Nephron (organoid): ENCODE data around the gene RELN.

Experiments
- H3K27ac Mint-ChIP-seq, 3 experiments: 2 replicates each; pipeline ENCODE4 v1.8.0; 2020; ENCODE audit warnings: mixed read lengths in 3 of 3, mild to moderate bottlenecking in 2 of 3, moderate library complexity in 1 of 3
- H3K27me3 Mint-ChIP-seq: 2 replicates; pipeline ENCODE4 v1.8.0; 2021; ENCODE audit warnings: low read depth, mild to moderate bottlenecking, moderate library complexity, mixed read lengths
- H3K36me3 Mint-ChIP-seq: 2 replicates; pipeline ENCODE4 v1.8.0; 2020; ENCODE audit warnings: low read depth, mixed read lengths
- H3K4me1 Mint-ChIP-seq: 2 replicates; pipeline ENCODE4 v1.8.0; 2020; ENCODE audit warnings: mixed read lengths
- H3K4me3 Mint-ChIP-seq, 3 experiments: 2 replicates each; pipeline ENCODE4 v1.8.0; 2020; ENCODE audit warnings: mild to moderate bottlenecking in 3 of 3, mixed read lengths in 3 of 3, moderate library complexity in 2 of 3
- H3K9me3 Mint-ChIP-seq: 2 replicates; pipeline ENCODE4 v1.8.0; 2020; ENCODE audit warnings: mixed read lengths
- TF ChIP-seq, protein P1 (sequence below), 3 experiments: fragments of 200-600 bp; sonication (generic); IDR thresholded peaks; one replicate each; pipeline ENCODE4 v1.5.0; 2021; ENCODE audit warnings: antibody characterized with exemption in 3 of 3; ENCODE audit not compliant: unreplicated experiment in 3 of 3

Gene RELN

DNA sequence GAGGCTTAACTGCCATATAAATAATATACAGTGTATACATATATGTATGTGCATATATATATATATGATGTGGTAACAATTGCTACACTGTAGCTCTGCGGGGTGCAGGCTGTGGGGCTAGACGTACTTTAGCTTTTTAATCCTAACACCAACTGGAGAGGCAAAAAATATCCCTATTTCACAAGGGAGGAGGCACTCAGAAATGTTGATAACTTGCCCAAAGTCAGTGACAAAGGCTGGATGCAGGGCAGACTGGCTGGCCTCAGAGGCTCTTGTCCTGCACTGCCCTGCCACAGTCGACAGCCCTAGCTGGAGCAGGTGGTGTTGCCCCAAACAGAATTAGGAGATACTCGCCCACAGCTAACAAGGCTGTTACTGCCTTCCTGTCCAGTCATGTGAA lies 1.5 kb upstream of the RELN start:
- no peak overlapping the region for H3K27ac Mint-ChIP-seq
- H3K27me3 Mint-ChIP-seq, result peaks cover 63% of the 10 kb centered on the region
- peaks cover 6% of the 10 kb centered on the region for H3K4me1 Mint-ChIP-seq
- peak overlapping the region in 2 of 3 experiments; percentile 24 to 86 for H3K4me3 Mint-ChIP-seq
- TF ChIP-seq, protein P1, sequence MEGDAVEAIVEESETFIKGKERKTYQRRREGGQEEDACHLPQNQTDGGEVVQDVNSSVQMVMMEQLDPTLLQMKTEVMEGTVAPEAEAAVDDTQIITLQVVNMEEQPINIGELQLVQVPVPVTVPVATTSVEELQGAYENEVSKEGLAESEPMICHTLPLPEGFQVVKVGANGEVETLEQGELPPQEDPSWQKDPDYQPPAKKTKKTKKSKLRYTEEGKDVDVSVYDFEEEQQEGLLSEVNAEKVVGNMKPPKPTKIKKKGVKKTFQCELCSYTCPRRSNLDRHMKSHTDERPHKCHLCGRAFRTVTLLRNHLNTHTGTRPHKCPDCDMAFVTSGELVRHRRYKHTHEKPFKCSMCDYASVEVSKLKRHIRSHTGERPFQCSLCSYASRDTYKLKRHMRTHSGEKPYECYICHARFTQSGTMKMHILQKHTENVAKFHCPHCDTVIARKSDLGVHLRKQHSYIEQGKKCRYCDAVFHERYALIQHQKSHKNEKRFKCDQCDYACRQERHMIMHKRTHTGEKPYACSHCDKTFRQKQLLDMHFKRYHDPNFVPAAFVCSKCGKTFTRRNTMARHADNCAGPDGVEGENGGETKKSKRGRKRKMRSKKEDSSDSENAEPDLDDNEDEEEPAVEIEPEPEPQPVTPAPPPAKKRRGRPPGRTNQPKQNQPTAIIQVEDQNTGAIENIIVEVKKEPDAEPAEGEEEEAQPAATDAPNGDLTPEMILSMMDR (IDR thresholded peaks at IDR 0.05; ENCODE audit: unreplicated experiment in 3 of 3), result no peak
- no peaks in the 10 kb centered on the region for H3K9me3 Mint-ChIP-seq
- no peaks in the 10 kb centered on the region for H3K36me3 Mint-ChIP-seq

DNA sequence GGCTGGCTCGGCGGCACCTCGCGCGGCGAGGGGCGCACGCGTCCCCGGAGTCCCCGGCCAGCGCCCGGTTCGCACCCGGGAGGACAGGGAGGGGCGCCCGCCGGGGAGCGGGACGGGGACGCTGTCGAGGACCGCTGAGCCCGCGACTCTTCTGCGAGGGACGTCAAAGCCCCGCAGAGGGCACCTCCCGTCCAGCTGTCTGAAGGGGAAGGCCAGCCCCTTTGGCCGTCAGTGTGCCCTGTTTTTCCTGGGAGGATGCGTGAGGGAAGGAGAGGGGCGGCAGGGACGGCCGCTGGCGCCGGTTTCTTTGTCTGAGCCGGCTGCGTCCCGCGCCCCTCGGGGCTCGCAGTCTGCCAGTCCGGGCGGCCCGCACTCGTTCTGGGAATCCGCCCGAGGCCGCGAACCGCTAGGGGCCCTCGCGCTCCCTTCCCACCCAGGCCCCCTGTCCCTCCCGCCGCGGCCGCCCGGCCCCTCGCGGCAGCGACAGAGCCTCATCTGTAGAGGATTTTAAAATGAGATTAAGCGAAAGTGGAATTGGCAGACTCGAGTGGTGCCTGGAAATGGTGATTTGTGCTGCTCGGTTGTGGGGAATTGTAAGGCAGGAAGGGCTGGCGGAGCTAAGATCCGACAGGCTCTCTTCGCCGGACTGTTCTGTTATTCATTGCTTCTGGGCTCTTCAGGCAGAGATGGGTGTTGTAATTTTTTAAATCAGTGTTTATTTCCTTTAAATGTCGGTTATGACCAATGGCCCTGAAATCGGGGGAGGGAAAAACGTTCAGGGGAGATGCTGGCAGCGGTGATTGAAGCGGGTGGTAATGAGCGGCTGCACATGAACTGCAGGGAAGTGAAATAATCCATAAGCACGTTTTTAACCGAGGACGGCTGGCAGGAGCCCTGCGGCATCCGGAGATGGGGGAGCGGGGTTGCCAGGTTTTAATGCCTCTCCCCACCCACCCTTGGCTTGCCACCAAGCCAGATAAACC lies 618 bp upstream of the RELN start:
- Mint-ChIP-seq H3K4me1 (peaks cover 6% of the 10 kb centered on the region), H3K27ac (peak overlapping the region in 2 of 3 experiments; percentile 5 to 6), H3K9me3 (no peaks in the 10 kb centered on the region), H3K36me3 (no peaks in the 10 kb centered on the region), H3K4me3 (peak overlapping the region; percentile 74 to 86 (median 82)), H3K27me3 (peaks cover 72% of the 10 kb centered on the region)
- TF ChIP-seq, protein P1 (IDR thresholded peaks at IDR 0.05; ENCODE audit: unreplicated experiment in 3 of 3), result peak; percentile 11 to 22 (median 21)

DNA sequence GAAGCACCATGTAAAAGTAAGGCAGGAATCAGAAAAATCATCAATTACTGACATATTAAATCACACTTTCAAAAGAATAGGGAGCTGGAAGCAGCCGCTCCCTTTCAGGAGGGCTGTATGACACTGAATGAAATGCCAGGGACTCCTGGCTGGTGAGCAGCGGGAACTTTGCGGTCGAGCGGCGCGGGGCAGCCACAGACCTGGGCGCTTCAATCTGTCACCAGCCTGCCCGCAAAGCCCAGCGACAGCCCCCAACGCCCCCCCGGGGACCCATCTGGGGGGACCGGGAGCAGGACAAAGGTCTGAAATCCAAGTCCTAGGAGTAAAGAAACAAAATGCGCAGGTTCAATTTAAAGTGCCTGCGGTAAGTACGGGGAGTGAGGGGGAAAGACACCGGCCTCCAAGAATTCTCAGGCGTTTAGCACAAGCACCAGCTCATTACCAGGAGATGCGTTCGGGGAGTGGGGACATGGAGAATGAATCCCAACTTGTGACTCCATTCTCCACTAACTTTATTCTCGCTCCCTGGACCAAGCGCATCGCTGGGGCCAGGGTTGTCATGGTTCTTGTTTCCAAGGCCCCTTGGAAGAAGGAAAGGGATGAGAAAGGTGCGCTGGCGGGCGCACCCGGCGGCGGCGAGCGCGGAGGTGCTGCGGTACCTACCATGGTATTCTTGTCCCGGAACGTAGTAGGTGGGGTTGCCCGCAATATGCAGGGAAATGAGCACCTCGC lies 824 bp downstream of the RELN start:
- TF ChIP-seq, protein P1 (IDR thresholded peaks at IDR 0.05; ENCODE audit: unreplicated experiment in 3 of 3), result no peak
- peak overlapping the region; percentile 80 to 84 (median 82) for H3K4me3 Mint-ChIP-seq
- no peaks in the 10 kb centered on the region for H3K9me3 Mint-ChIP-seq
- no peak overlapping the region for H3K27ac Mint-ChIP-seq
- H3K4me1 Mint-ChIP-seq, result peaks cover 6% of the 10 kb centered on the region
- no peaks in the 10 kb centered on the region for H3K36me3 Mint-ChIP-seq
- peaks cover 77% of the 10 kb centered on the region for H3K27me3 Mint-ChIP-seq

DNA sequence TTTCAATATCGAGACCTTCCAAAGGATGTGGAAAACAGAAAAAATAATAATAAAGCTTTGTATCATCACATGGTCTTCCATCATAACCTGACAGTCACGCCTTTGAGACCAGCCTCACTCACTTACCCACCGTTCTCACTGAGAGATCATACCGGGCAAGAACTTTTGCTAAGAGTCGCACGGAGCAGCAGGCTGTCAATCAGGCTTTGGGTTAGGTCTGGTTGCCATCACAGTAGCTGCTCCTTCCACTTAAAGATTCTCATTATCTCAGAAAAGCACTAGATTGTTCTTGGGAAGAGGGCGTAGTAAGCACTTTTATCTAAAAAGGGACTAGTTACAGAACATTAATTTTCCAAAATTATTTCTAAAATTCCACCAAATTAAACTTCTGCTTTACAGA lies 2.0 kb downstream of the RELN start:
- TF ChIP-seq, protein P1 (IDR thresholded peaks at IDR 0.05; ENCODE audit: unreplicated experiment in 3 of 3), result no peak
- no peaks in the 10 kb centered on the region for H3K9me3 Mint-ChIP-seq
- no peaks in the 10 kb centered on the region for H3K36me3 Mint-ChIP-seq
- no peak overlapping the region for H3K27ac Mint-ChIP-seq
- H3K27me3 Mint-ChIP-seq, result peaks cover 82% of the 10 kb centered on the region
- H3K4me3 Mint-ChIP-seq, result peak overlapping the region in 2 of 3 experiments; percentile 49 to 58
- H3K4me1 Mint-ChIP-seq, result peaks cover 6% of the 10 kb centered on the region

DNA sequence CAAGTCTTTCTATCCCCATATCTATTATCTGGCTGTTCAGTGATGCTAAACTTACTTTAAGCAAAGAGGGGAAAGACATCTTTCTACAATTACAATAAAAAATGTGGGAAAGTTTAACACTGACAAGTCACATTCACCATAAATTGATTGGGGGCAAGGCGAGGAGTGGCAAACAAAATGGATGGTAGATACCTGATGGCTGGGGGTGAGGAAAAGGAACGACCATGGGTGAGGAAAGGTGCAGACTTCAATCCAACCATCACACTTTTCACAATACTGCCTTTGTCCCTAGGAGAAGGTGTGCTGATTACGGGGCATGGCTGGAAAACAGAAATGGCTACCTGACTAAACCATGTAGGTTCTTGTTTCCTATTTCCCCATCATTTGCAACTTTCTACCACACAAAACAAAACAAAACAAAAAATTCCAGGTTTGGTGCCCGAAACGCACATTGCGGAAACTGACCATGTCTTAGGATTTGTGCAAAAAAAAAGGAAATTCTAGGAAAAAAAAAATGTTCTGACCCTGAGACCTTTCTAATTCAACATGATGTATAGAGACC lies 3.8 kb downstream of the RELN start:
- Mint-ChIP-seq H3K36me3 (no peaks in the 10 kb centered on the region), H3K27ac (no peak overlapping the region), H3K9me3 (no peaks in the 10 kb centered on the region), H3K4me1 (peaks cover 6% of the 10 kb centered on the region), H3K4me3 (no peak overlapping the region), H3K27me3 (peaks cover 80% of the 10 kb centered on the region)
- TF ChIP-seq, protein P1 (IDR thresholded peaks at IDR 0.05; ENCODE audit: unreplicated experiment in 3 of 3), result no peak
